Cardiac fibroblast (primary cell): Measurements from ENCODE around the gene WNT9B.
"Not testable (repeated sequence)": the region's sequence is repeated elsewhere in the genome, so short reads cannot be mapped to it uniquely, and the experiment has no call there.

ENCODE experiments used
- DNase-seq, 2 donors: peaks; one replicate each; pipeline versions ENCODE4 v3.0.0 to v3.0.0-alpha.2; 2010; ENCODE audit warnings: low read depth in 2 of 2
- H3K4me3 ChIP-seq, 2 donors: replicated peaks in 1 of 2; 1 replicate in 1 of 2; 2 replicates in 1 of 2; pipeline ENCODE4 v1.5.1; 2011; ENCODE audit warnings: low read depth in 2 of 2, low read length in 2 of 2, mild to moderate bottlenecking in 2 of 2, moderate library complexity in 1 of 2
- CTCF ChIP-seq: IDR thresholded peaks from one replicate; pipeline ENCODE4 v1.5.1; 2011; ENCODE audit warnings: low read depth, mild to moderate bottlenecking, low read length, inconsistent platforms

The WNT9B gene

GRCh38 chr17:46916211-46916610 is 64.8 kb downstream of the WNT9B start:
- no peak for TF ChIP-seq CTCF
- DNase-seq = peak in 1 of 2 donors; percentile 13
- H3K4me3 ChIP-seq = no peak overlapping the region

- TF ChIP-seq CTCF = no peak
- no peak overlapping the region for H3K4me3 ChIP-seq
- DNase-seq = no peak
These were observed 65.2 kb downstream of the WNT9B start for GRCh38 chr17:46916623-46917022.

- DNase-seq = no peak
- H3K4me3 ChIP-seq = no peak overlapping the region
- no peak for TF ChIP-seq CTCF
These were observed 65.7 kb downstream of the WNT9B start for GRCh38 chr17:46917041-46917440.

- no peak for TF ChIP-seq CTCF
- no peak for DNase-seq
- H3K4me3 ChIP-seq = no peak overlapping the region
These were observed 66.1 kb downstream of the WNT9B start for GRCh38 chr17:46917516-46917915.

GRCh38 chr17:46921962-46922361 is 70.6 kb downstream of the WNT9B start:
- not testable (repeated sequence) for DNase-seq
- peak overlapping the region in 1 of 2 donors; percentile 95 for H3K4me3 ChIP-seq

GRCh38 chr17:46922487-46922803 is 71.1 kb downstream of the WNT9B start:
- TF ChIP-seq CTCF = no peak
- no peak for DNase-seq
- H3K4me3 ChIP-seq = peak overlapping the region; percentile 85 to 95

GRCh38 chr17:46922804-46923635 is 71.6 kb downstream of the WNT9B start, which contains the start of gene GOSR2:
GOSR2 (plus strand) TSS chr17:46923160; CDS start chr17:46923193, 33 bp downstream.
- TF ChIP-seq CTCF = no peak

More at GRCh38 chr17:46922804-46923635, 71.6 kb downstream of the WNT9B start, which contains the start of gene GOSR2:
- peak within 1 kb of the TSS; percentile 85 to 95 for H3K4me3 ChIP-seq
- peak; percentile 91 for DNase-seq
